ENCODE measurements around the gene COMMD3.
"Not testable (repeated sequence)": the region's sequence is repeated elsewhere in the genome, so short reads cannot be mapped to it uniquely, and the experiment has no call there.

Gene COMMD3

DNA sequence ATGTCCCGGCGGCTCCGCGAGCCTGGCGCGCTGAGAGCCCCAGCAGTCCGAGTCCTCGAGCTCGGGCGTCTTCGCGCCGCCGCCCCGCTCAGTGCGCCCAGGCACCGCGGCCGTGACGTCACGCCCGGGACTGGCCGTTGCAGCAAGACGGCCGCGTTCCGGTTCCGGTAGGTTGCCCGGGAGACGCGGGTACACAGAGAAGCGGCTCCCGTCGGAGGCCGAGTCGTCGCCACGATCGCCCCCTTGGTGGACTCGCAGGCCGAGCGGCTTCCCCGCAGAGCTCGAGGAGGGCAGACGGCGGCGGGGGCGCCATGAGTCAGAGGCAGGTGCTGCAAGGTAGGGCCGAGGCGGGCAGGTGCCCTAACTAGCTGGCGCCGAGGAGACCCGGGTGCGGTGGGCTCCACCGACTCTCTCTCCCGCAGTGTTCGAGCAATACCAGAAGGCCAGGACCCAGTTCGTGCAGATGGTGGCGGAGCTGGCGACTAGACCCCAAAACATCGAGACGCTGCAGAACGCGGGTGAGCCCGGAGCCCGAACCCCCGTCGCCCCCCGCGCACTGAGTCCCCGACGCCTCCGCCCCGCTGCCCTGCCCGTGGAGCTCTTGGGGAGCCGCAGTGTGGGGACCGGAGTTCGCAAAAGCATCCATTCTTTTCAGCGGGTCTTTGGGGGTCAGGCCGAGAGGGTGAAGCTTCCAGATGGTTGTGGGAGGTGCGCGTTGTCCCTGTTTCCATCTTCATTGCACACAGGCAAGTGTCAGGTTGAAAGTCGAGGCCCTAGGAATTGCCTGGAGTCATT is 29.3 kb downstream of the COMMD3 start, which contains the start of gene SPAG6:
SPAG6 (plus strand) TSS at position 196 of the 795 bp plus-strand sequence; CDS start at position 312, 116 bp downstream.
- DNase-seq (ENCODE audit: extremely low read depth, low read depth) = no peak
- TF ChIP-seq, protein P1, sequence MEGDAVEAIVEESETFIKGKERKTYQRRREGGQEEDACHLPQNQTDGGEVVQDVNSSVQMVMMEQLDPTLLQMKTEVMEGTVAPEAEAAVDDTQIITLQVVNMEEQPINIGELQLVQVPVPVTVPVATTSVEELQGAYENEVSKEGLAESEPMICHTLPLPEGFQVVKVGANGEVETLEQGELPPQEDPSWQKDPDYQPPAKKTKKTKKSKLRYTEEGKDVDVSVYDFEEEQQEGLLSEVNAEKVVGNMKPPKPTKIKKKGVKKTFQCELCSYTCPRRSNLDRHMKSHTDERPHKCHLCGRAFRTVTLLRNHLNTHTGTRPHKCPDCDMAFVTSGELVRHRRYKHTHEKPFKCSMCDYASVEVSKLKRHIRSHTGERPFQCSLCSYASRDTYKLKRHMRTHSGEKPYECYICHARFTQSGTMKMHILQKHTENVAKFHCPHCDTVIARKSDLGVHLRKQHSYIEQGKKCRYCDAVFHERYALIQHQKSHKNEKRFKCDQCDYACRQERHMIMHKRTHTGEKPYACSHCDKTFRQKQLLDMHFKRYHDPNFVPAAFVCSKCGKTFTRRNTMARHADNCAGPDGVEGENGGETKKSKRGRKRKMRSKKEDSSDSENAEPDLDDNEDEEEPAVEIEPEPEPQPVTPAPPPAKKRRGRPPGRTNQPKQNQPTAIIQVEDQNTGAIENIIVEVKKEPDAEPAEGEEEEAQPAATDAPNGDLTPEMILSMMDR (IDR thresholded peaks at IDR 0.05; ENCODE audit: low read depth, low read length) = no peak

DNA sequence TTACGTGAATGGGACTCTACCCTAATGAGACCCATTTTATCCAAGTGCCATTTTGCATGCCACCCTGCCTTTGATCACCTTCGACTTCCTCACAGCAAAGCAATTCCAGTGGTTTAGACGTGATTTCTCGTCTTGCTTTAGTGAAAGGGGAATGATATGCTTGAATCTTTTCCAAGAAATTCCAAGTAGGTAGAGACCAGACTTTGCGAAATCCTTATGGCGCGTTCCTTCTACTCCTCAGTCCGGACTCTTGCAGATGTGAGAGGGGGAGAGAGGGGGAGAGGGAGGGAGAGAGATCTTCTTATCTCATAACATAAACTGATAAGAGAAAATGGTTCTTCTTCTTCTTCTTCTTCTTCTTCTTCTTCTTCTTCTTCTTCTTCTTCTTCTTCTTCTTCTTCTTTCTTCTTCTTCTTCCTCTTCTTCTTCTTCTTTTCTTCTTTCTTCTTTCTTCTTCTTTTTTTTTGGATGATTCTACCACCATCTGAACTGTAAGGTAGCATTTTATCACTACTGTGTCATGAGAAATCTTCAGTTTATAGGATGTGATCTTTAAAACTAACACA is 30.0 kb downstream of the COMMD3 start:
- TF ChIP-seq, protein P1 (IDR thresholded peaks at IDR 0.05; ENCODE audit: low read depth, low read length) = no peak
- no peak for DNase-seq (ENCODE audit: extremely low read depth, low read depth)

DNA sequence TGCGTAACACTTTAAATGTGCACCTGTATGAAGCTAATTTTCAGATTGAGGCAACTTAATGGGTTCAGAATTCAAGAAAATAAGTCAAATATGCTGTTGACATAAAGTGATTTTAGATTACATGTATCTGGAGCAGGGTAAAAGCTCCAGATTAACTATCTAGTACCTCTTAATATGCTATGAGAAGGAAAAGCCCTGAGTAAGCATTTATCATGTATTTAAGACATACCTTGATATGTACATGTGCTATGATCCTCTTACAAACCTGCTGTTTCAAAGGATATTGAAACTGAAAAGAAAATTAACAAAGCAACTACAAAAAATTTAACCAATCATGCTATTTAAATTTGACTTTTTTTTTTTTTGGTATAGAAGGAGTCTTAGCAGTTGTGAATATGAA is 33.6 kb downstream of the COMMD3 start:
- no peak for DNase-seq (ENCODE audit: extremely low read depth, low read depth)
- TF ChIP-seq, protein P1 (IDR thresholded peaks at IDR 0.05; ENCODE audit: low read depth, low read length) = no peak

DNA sequence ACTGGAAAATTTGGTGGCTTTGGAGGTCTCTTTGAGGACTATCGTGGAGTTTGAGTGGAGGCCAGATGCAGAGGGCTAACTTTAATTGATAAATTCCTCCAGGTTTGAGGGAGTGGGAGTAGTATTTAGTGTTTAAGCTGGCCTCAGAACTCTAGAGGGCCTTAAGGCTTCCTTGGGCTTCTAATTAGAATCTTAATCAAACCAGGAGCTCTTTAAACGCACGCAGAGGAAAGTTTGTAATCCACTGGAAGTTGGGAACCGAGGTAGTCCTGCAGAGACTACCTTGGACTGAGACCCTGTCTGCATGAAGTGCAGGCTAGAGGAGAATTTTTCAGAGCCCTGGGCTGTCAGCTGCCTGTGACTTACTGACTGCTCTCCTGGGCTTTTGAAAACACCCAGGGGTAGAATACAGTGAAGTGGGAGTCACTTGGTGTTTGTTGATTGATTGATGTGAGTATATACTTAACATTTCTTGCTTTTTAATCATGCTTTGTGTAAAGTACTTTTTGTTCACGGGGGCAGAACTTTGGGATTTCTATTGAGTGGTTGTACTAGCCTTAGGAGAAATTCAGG is 35.0 kb downstream of the COMMD3 start:
- DNase-seq (ENCODE audit: extremely low read depth, low read depth) = no peak
- TF ChIP-seq, protein P1 (IDR thresholded peaks at IDR 0.05; ENCODE audit: low read depth, low read length) = no peak

DNA sequence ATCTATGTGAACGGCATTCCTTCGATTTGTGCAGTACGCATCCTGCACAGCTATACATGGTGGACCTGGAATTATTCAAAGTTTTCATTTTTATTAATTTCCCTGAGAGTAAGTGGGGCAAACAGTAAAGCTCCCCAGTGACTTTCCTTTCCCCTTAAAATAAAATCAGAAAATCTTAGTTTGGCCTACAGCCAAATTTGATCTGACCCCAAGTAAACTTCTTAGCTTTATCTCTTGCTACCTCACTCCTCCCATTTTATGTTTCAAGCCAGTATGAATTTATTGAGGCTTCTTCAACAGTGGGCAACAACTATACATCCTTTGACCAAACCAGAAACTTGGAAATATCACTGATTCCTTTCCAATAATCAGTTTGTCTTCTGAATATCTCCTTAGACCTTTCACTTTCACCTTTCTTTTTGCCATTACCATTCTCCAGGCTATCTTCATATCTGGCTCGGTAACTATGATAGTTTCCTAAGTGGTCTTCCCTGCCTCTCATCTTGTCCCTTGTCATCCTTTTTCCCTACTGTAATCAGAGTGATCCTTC is 40.2 kb downstream of the COMMD3 start:
- TF ChIP-seq, protein P1 (IDR thresholded peaks at IDR 0.05; ENCODE audit: low read depth, low read length) = no peak
- no peak for DNase-seq (ENCODE audit: extremely low read depth, low read depth)

DNA sequence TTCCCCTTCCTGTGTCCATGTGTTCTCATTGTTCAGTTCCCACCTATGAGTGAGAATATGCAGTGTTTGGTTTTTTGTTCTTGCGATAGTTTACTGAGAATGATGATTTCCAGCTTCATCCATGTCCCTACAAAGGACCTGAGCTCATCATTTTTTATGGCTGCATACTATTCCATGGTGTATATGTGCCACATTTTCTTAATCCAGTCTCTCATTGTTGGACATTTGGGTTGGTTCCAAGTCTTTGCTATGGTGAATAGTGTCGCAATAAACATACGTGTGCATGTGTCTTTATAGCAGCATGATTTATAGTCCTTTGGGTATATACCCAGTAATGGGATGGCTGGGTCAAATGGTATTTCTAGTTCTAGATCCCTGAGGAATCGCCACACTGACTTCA is 41.6 kb downstream of the COMMD3 start:
- not testable (repeated sequence) for DNase-seq (ENCODE audit: extremely low read depth, low read depth)

DNA sequence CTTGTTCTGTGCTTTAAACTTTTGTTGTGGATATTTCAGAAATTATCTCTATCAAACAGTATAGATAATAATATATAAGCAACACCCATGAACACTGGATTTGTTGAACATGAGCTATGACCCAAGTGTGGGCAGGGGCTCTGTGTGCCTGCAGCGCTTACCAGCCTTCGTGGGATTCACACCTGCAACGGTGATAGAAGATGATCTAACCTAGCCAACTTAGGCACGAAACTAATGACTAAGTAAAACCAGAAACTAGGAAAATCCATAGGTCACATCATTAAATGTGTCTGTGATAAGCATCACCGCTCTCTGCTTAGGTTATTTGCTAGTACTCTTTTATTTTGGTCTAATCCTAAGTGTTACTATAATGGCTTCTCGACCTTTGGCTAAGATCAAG is 47.1 kb downstream of the COMMD3 start:
- DNase-seq (ENCODE audit: extremely low read depth, low read depth) = no peak
- TF ChIP-seq, protein P1 (IDR thresholded peaks at IDR 0.05; ENCODE audit: low read depth, low read length) = no peak

Measured in AG09319 (cell line).